Lung (tissue), 16 donors: ENCODE measurements around the gene RGS12. TPM values are rescaled to one million over a fixed set of nuclear protein-coding genes. Genes with fewer than 3 reads are reported as not detected.
A peak's percentile ranks its signal among the peaks of the same experiment; 100 is the strongest.

Experiments used
- ATAC-seq: fragments of 200-7000 bp; cut with Tn5 transposase; one replicate; pipeline ENCODE4 v1.9.1; 2020; ENCODE audit warnings: moderate number of reproducible peaks; ENCODE audit not compliant: insufficient read depth, low FRiP score
- DNase-seq, 3 donors: peaks; one replicate each; pipeline ENCODE4 v3.0.0-alpha.2; 2013 to 2017
- H3K27ac ChIP-seq, 2 donors: one replicate each; pipeline ENCODE4 v1.5.1; 2013; ENCODE audit warnings: mild to moderate bottlenecking in 2 of 2, moderate library complexity in 2 of 2, control low read depth in 1 of 2, inconsistent platforms in 1 of 2, low read depth in 1 of 2, low read length in 1 of 2
- H3K27me3 ChIP-seq, 3 donors: one replicate each; pipeline ENCODE4 v1.5.1; 2013; ENCODE audit warnings: low read length in 2 of 3; ENCODE audit not compliant: control insufficient read depth in 3 of 3, insufficient read depth in 3 of 3
- H3K36me3 ChIP-seq, 4 donors: one replicate each; pipeline ENCODE4 v1.5.1; 2013; ENCODE audit warnings: low read length in 4 of 4, mild to moderate bottlenecking in 1 of 4, moderate library complexity in 1 of 4; ENCODE audit not compliant: control insufficient read depth in 4 of 4, insufficient read depth in 4 of 4
- H3K4me1 ChIP-seq, 5 donors: one replicate each; pipeline ENCODE4 v1.5.1; 2013; ENCODE audit warnings: low read length in 5 of 5, mild to moderate bottlenecking in 2 of 5, moderate library complexity in 1 of 5; ENCODE audit not compliant: control insufficient read depth in 5 of 5, insufficient read depth in 5 of 5
- H3K4me3 ChIP-seq: one replicate; pipeline ENCODE4 v1.5.1; 2013; ENCODE audit warnings: mild to moderate bottlenecking, control low read depth, moderate library complexity
- H3K9ac ChIP-seq, 2 donors: one replicate each; pipeline ENCODE4 v1.5.1; 2013; ENCODE audit warnings: low read length in 2 of 2, control low read depth in 1 of 2; ENCODE audit not compliant: insufficient read depth in 1 of 2
- H3K9me3 ChIP-seq, 4 donors: one replicate each; pipeline ENCODE4 v1.5.1; 2013; ENCODE audit warnings: low read length in 3 of 4, mild to moderate bottlenecking in 1 of 4, moderate library complexity in 1 of 4; ENCODE audit not compliant: control insufficient read depth in 4 of 4, insufficient read depth in 3 of 4
- WGBS, 2 donors: extraction: QIAGEN DNeasy Blood & Tissue Kit; methylation state at CpG; one replicate each; pipeline ENCODE4 v1.1.7; 2013; 5-methylcytosine and 5-hydroxymethylcytosine counted together
- long read RNA-seq, 5 donors: transcript quantifications; one replicate each; lab custom pipeline, GENCODE V29; 2026
- polyA plus RNA-seq, 2 donors: library from polyadenylated mRNA; stranded (reverse); fragments of 200-250 nt; gene quantifications; one replicate each; pipeline ENCODE4 v1.2.1, GENCODE V29; 2013
- total RNA-seq, 2 donors: library from RNA; depleted of rRNA in 1 of 2; stranded (reverse); fragments of >200 nt in 1 of 2; gene quantifications; one replicate each; pipeline ENCODE4 v1.2.1, GENCODE V29; 2014 to 2021
- TF ChIP-seq, protein P1 (sequence below): IDR thresholded peaks from 2 replicates; pipeline ENCODE4 v1.5.1; 2012; ENCODE audit warnings: mild to moderate bottlenecking; ENCODE audit errors: control extremely low read depth, extremely low read depth
- donor health status: control.
- donor health status: control.
- donor health status: Bipolar disorder and iron deficiency.
- donor health status: healthy.
- donor health status: DM: yes; HTN: yes; CAD: no.

The RGS12 gene, protein sequence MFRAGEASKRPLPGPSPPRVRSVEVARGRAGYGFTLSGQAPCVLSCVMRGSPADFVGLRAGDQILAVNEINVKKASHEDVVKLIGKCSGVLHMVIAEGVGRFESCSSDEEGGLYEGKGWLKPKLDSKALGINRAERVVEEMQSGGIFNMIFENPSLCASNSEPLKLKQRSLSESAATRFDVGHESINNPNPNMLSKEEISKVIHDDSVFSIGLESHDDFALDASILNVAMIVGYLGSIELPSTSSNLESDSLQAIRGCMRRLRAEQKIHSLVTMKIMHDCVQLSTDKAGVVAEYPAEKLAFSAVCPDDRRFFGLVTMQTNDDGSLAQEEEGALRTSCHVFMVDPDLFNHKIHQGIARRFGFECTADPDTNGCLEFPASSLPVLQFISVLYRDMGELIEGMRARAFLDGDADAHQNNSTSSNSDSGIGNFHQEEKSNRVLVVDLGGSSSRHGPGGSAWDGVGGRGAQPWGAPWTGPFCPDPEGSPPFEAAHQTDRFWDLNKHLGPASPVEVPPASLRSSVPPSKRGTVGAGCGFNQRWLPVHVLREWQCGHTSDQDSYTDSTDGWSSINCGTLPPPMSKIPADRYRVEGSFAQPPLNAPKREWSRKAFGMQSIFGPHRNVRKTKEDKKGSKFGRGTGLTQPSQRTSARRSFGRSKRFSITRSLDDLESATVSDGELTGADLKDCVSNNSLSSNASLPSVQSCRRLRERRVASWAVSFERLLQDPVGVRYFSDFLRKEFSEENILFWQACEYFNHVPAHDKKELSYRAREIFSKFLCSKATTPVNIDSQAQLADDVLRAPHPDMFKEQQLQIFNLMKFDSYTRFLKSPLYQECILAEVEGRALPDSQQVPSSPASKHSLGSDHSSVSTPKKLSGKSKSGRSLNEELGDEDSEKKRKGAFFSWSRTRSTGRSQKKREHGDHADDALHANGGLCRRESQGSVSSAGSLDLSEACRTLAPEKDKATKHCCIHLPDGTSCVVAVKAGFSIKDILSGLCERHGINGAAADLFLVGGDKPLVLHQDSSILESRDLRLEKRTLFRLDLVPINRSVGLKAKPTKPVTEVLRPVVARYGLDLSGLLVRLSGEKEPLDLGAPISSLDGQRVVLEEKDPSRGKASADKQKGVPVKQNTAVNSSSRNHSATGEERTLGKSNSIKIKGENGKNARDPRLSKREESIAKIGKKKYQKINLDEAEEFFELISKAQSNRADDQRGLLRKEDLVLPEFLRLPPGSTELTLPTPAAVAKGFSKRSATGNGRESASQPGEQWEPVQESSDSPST (N-terminal part only)
- total RNA-seq (10 to 100 TPM; 39.1 to 76.6 TPM), polyA plus RNA-seq (10 to 100 TPM; 15.4 to 50.8 TPM)
- long read RNA-seq, donor 1: 0 reads
- long read RNA-seq, donor 2, partial matches to known transcripts: 5 of 10 reads
- long read RNA-seq, donor 2, other reads (novel, unspliced or antisense): 5 of 10 reads
- long read RNA-seq, donor 3, partial matches to known transcripts: 6 of 6 reads
- long read RNA-seq, donor 3, other reads (novel, unspliced or antisense): 0 of 6 reads
- long read RNA-seq, donor 4: 0 reads
- long read RNA-seq, donor 5, partial matches to known transcripts: 0 of 2 reads
- long read RNA-seq, donor 5, other reads (novel, unspliced or antisense): 0 of 2 reads

DNA sequence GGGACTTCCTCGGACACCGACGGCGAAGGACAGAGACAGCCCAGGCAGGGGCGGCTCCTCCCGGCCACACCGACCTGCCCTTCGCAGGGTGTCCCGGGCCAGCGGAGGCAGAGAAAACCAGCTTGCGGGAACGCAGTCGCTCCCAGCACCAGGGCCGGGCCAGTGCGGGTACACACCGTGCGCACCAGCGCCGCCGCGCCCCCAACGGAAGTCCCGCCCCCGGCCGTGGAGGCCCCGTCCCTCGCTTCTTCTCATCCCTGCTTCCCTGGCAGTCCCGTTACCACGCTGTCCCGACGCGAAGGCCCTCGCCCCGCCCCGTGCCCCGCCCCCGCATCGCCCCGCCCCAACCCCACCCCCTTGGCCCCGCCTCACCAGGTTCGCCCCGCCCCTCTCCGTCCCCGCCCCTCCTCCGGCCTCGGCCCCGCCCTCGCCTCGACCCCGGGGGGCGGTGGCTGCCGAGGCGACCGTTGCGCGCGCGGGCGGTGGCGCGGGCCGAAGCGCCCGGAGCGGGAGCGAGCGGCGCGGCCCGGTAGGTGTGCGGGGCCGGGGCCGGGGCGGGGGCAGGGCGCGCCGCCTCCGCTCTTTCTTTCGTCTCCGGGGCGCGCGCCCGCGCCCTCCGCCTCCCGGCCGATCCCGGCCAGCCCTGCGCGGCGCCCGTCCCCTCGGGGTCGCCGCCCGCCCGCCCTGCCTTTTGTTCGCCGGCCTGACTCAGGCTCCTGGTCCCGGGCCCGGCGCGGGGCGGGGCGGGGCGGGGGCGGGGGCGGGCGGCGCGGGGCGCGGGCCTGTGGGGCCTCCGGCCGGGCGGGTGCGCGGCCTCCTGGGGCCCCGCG, at the start of gene RGS12:
Gene RGS12 (plus strand): TSS at position 451 of the 830 bp plus-strand sequence. CDS start 23,150 bp downstream, outside the sequence.
- H3K9ac ChIP-seq: peak within 1 kb of the TSS; percentile 82 to 89
- TF ChIP-seq, protein P1, sequence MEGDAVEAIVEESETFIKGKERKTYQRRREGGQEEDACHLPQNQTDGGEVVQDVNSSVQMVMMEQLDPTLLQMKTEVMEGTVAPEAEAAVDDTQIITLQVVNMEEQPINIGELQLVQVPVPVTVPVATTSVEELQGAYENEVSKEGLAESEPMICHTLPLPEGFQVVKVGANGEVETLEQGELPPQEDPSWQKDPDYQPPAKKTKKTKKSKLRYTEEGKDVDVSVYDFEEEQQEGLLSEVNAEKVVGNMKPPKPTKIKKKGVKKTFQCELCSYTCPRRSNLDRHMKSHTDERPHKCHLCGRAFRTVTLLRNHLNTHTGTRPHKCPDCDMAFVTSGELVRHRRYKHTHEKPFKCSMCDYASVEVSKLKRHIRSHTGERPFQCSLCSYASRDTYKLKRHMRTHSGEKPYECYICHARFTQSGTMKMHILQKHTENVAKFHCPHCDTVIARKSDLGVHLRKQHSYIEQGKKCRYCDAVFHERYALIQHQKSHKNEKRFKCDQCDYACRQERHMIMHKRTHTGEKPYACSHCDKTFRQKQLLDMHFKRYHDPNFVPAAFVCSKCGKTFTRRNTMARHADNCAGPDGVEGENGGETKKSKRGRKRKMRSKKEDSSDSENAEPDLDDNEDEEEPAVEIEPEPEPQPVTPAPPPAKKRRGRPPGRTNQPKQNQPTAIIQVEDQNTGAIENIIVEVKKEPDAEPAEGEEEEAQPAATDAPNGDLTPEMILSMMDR: no peak
- WGBS, 2 donors: 1 to 2% methylated on average over 22 to 121 of the region's 121 CpGs
- H3K27me3 ChIP-seq: no peaks in the 10 kb centered on the region
- peaks cover 0 to 2% (median under 1%) of the 10 kb centered on the region in 4 donors for H3K9me3 ChIP-seq
- peak; percentile 95 to 97 (median 97) for DNase-seq
- ATAC-seq: peak; percentile 94
- H3K27ac ChIP-seq: peak within 1 kb of the TSS; percentile 88 to 96
- peak within 1 kb of the TSS; percentile 70 for H3K4me3 ChIP-seq
- peaks cover 0 to 26% (median 5%) of the 10 kb centered on the region in 5 donors for H3K4me1 ChIP-seq
- peaks cover 0 to 14% (median 0%) of the 10 kb centered on the region in 4 donors for H3K36me3 ChIP-seq

DNA sequence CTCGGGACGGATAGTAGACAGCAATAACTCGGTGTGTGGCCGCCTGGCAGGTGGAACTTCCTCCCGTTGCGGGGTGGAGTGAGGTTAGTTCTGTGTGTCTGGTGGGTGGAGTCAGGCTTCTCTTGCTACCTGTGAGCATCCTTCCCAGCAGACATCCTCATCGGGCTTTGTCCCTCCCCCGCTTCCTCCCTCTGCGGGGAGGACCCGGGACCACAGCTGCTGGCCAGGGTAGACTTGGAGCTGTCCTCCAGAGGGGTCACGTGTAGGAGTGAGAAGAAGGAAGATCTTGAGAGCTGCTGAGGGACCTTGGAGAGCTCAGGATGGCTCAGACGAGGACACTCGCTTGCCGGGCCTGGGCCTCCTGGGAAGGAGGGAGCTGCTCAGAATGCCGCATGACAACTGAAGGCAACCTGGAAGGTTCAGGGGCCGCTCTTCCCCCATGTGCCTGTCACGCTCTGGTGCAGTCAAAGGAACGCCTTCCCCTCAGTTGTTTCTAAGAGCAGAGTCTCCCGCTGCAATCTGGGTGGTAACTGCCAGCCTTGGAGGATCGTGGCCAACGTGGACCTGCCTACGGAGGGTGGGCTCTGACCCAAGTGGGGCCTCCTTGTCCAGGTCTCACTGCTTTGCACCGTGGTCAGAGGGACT, 49.6 kb upstream of the RGS12 start:
- DNase-seq: no peak
- TF ChIP-seq, protein P1: no peak
- no peak for ATAC-seq
- Histone ChIP-seq H3K4me3 (no peak overlapping the region), H3K36me3 (peaks cover 4 to 37% (median 9%) of the 10 kb centered on the region in 4 donors), H3K4me1 (peaks cover 0 to 13% (median 7%) of the 10 kb centered on the region in 5 donors), H3K27ac (no peak overlapping the region), H3K9ac (no peak overlapping the region), H3K27me3 (no peaks in the 10 kb centered on the region), H3K9me3 (no peaks in the 10 kb centered on the region)
- WGBS, 2 donors: 82 to 89% methylated on average over 23 of the region's 23 CpGs
